Activated T-helper 1 cell treated with anti-CD3 and anti-CD28 coated beads, Interleukin-12 subunit alpha, Interleukin-12 subunit beta, Interleukin-2, Interleukin-4 antibody, amounts not matched to agents 30 ng/mL and 10 ng/mL and 1 ng/mL, durations not matched to agents 14 hours and 24 hours and 36 hours (primary cell): Measurements from ENCODE around the gene DDX10. TPM values are rescaled to one million over a fixed set of nuclear protein-coding genes. Genes with fewer than 3 reads are reported as not detected.

Source experiments
- DNase-seq: peaks from one replicate; pipeline ENCODE4 v3.0.0; 2021; ENCODE audit warnings: low spot score
- H3K27ac Mint-ChIP-seq: one replicate; pipeline ENCODE4 v1.8.0; 2021; ENCODE audit warnings: mild to moderate bottlenecking, mixed read lengths
- H3K27me3 Mint-ChIP-seq: one replicate; pipeline ENCODE4 v1.8.0; 2022; ENCODE audit warnings: mild to moderate bottlenecking, moderate library complexity, mixed read lengths; ENCODE audit not compliant: insufficient read depth
- H3K36me3 Mint-ChIP-seq: one replicate; pipeline ENCODE4 v1.8.0; 2021; ENCODE audit warnings: low read depth, mixed read lengths
- H3K4me1 Mint-ChIP-seq: one replicate; pipeline ENCODE4 v1.8.0; 2021; ENCODE audit warnings: low read depth, mixed read lengths
- H3K4me3 Mint-ChIP-seq: one replicate; pipeline ENCODE4 v1.8.0; 2021; ENCODE audit warnings: mild to moderate bottlenecking, moderate library complexity, mixed read lengths
- H3K9me3 Mint-ChIP-seq: one replicate; pipeline ENCODE4 v1.8.0; 2021; ENCODE audit warnings: mixed read lengths
- intact Hi-C: fragments of 100-400 bp; cut with micrococcal nuclease; formaldehyde crosslinking; loops from one replicate; pipeline ENCODE4 v1.15.1; 2024
- total RNA-seq: library from RNA; stranded (reverse); gene quantifications from 2 replicates; pipeline ENCODE4 v1.2.3, GENCODE V29; 2022

The DDX10 gene
- total RNA-seq, 1 donor from 2014 or later: 68.4 TPM

DNA sequence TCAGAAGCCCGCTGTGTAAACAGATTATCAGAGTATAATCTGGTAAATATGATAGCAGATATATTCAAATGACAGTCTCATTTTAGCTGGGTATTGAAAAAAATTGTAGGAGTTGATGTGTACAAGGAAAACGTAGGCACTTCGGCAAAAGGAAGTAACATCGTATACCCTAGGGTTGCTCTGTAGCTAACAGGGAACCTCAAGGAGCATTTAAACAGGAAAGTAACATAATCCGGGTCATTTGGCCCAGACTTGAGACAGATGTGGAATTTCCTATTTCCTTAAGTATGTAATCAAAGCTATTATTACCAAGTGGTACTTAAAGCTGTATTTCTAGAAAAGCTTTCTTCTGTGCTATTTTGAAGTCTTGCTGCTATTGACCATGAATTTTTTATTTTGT is 215.6 kb downstream of the DDX10 start:
- no peaks in the 10 kb centered on the region for H3K36me3 Mint-ChIP-seq
- H3K9me3 Mint-ChIP-seq: no peaks in the 10 kb centered on the region
- intact Hi-C loops: no loop called here
- H3K4me3 Mint-ChIP-seq: no peak overlapping the region
- no peak for DNase-seq
- no peak overlapping the region for H3K27ac Mint-ChIP-seq
- H3K4me1 Mint-ChIP-seq: no peaks in the 10 kb centered on the region
- H3K27me3 Mint-ChIP-seq: no peaks in the 10 kb centered on the region

DNA sequence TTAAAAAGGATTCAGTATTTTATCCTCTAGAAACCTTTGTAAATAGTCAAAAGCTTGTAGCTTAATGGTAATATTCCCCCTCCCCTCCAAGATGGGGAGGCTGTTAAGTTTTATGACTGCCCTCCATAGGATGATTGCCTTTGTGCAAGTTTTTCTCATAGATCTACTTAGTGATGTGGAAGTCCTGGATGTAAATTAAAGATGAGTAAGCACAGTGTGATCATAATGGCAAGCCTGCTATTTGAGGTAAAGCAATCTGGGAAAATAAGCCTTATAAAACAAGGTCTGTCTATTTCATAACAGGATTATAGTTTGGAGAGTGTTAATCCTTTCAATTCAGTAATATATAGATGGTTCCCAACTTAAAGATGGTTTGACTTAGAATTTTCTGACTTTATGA is 216.3 kb downstream of the DDX10 start:
- intact Hi-C loops: no loop called here
- H3K9me3 Mint-ChIP-seq: no peaks in the 10 kb centered on the region
- no peak for DNase-seq
- H3K27me3 Mint-ChIP-seq: no peaks in the 10 kb centered on the region
- no peak overlapping the region for H3K27ac Mint-ChIP-seq
- H3K36me3 Mint-ChIP-seq: no peaks in the 10 kb centered on the region
- H3K4me1 Mint-ChIP-seq: no peaks in the 10 kb centered on the region
- H3K4me3 Mint-ChIP-seq: no peak overlapping the region

DNA sequence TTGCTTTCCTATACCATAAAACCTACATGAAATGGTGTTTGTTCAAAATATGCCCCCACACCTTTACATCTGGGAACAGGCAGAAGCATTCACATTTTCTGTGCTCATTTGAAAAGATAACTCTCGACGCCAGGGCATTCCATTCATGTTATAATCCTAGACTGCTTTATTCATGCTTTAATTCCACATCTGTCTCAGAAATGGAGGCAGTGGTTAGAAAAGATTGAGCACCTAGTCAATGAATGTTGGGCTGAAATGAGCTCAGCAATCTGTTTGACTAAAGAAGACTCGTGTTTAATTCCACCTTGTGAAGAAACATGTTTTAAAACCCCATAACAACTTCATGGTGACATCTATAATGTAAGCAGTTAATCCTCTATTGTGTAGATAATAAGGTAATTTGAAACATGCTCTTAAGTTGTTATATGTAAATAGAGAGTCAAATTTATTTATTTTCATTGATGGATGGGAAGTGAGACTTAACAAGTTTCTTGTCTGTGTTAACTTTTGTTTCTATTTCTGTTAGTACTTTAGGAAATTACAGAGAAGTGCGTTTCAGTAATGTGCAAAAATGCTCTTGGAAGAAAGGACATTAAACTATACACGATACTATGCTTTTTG is 217.5 kb downstream of the DDX10 start:
- Mint-ChIP-seq H3K36me3 (no peaks in the 10 kb centered on the region), H3K9me3 (no peaks in the 10 kb centered on the region), H3K27ac (no peak overlapping the region), H3K4me3 (no peak overlapping the region), H3K27me3 (no peaks in the 10 kb centered on the region), H3K4me1 (peaks cover 5% of the 10 kb centered on the region)
- DNase-seq: no peak
- intact Hi-C loops: no loop called here

- Mint-ChIP-seq H3K4me1 (peaks cover 5% of the 10 kb centered on the region), H3K36me3 (no peaks in the 10 kb centered on the region), H3K9me3 (no peaks in the 10 kb centered on the region), H3K27ac (no peak overlapping the region), H3K27me3 (no peaks in the 10 kb centered on the region), H3K4me3 (no peak overlapping the region)
- DNase-seq: no peak
- intact Hi-C loops: no loop called here
Observed at GRCh38 chr11:108886005-108886659, 221.3 kb downstream of the DDX10 start.

- Mint-ChIP-seq H3K4me1 (peaks cover 5% of the 10 kb centered on the region), H3K36me3 (no peaks in the 10 kb centered on the region), H3K9me3 (no peaks in the 10 kb centered on the region), H3K4me3 (no peak overlapping the region), H3K27ac (no peak overlapping the region), H3K27me3 (no peaks in the 10 kb centered on the region)
- DNase-seq: no peak
- intact Hi-C loops: no loop called here
Observed at GRCh38 chr11:108886660-108887009, 221.8 kb downstream of the DDX10 start.

DNA sequence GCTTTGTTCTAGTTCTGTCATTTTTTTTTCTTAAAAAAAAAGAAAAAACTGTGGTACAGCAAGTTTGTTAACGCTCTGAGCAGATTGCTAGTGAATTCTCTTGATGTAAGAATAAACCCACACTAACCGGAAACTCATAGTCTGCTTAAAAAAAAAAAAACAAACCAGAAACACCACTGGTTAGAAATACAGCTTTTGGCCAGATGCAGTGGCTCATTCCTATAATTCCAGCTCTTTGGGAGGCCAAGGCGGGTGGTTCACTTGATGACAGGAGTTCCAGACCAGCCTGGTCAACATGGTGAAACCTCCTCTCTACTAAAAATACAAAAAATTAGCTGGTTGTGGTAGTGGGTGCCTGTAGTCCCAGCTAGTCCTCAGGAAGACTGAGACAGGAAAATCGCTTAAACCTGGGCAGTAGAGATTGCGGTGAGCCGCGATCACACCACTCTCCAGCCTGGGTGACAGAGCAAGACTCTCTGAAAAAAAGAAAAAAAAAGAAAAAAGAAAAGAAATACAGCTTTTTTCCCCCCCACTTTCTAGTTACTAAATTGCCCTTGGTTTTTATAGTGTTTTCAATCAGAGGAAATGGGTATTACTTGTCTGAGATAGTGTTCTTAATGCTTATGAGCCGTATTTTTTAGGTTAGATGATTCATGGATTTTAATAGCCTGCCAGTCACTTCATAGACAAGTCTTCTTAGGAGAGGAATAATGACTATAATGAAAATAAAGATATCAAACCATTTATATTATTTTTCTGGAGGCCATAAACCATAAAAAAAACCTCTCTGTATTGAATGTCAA is 222.8 kb downstream of the DDX10 start:
- H3K9me3 Mint-ChIP-seq: no peaks in the 10 kb centered on the region
- H3K4me3 Mint-ChIP-seq: no peak overlapping the region
- no peak for DNase-seq
- no peaks in the 10 kb centered on the region for H3K36me3 Mint-ChIP-seq
- H3K4me1 Mint-ChIP-seq: peaks cover 5% of the 10 kb centered on the region
- intact Hi-C loops: no loop called here
- H3K27me3 Mint-ChIP-seq: no peaks in the 10 kb centered on the region
- no peak overlapping the region for H3K27ac Mint-ChIP-seq

DNA sequence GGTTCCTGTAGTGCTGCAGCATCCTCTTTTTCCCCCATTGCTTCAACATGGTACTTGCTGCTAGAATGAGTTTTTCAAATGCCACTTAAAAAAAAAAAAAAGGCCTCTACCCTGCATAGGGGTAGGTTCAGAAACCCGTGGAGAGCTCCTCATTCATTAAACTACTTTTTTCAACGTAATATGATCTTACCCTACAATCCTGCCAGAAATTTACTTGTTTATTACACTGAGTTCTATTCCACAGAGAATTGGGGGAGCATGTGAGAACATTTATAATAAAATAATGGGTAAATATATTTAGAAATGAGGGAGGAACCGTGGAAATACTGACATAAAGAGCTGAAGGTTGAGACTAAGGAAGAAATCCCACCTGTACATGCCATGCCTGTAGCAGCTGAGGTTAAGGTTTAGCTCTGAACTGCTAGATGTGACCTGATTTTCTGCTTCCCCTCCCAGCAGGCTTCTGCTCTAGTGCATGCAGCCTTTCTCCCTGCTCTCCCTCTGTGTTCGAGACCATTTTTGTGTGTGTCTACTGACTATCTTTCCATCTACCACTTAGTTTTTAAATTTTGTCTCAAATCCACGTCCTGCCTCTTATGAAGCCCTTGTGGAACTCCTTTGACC is 225.7 kb downstream of the DDX10 start:
- no peaks in the 10 kb centered on the region for H3K9me3 Mint-ChIP-seq
- DNase-seq: no peak
- no peak overlapping the region for H3K4me3 Mint-ChIP-seq
- H3K4me1 Mint-ChIP-seq: peaks cover 5% of the 10 kb centered on the region
- H3K27me3 Mint-ChIP-seq: no peaks in the 10 kb centered on the region
- intact Hi-C loops: no loop called here
- no peaks in the 10 kb centered on the region for H3K36me3 Mint-ChIP-seq
- no peak overlapping the region for H3K27ac Mint-ChIP-seq

DNA sequence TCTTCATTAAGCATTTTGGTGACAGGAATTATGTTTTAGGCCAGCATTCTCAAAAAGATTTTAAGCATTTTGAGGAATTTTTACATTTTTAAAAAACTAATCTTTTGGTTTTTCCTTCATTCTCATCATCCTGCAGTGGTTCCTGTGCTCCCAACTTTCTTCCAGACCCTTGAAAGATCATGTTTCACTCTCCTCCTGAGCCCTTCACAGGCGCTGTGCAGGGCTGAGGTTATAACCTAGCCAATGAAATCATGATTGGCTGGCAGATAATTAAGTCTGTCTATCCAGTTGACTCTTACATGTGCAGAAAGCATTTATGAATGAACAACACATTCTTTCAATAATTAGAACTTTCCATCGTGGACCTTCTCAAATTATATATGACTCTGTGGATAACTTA is 226.3 kb downstream of the DDX10 start:
- H3K9me3 Mint-ChIP-seq: peaks cover 4% of the 10 kb centered on the region

DNA sequence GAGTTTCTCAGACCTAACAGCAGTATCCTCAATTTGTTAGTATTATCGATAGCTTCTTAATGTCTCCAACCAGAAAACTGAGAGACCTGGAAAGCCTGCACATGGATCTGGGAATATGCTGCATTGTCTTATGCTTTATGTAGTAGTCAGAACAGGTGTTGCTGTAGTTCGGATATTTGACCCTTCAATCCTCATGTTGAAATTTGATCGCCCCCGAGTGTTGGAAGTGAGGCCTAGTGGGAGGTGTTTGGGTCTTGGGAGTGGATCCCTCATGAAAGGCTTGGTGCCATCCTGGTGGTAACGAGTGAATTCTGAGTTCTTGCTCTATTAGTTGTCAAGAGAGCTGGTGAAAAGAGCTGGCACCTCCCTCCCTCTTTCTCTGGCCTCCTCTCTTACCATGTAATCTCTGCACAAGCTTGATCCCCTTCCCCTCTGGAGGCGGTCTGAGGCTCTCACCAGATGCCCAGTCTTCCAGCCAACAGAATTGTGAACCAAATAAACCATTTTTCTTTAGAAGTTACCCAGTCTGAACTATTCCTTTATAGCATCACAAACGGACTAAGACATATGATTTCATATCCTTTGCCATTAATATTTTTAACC is 227.1 kb downstream of the DDX10 start:
- Mint-ChIP-seq H3K4me1 (peaks cover 9% of the 10 kb centered on the region), H3K27me3 (no peaks in the 10 kb centered on the region), H3K9me3 (peaks cover 10% of the 10 kb centered on the region), H3K27ac (no peak overlapping the region), H3K4me3 (no peak overlapping the region), H3K36me3 (no peaks in the 10 kb centered on the region)
- DNase-seq: no peak
- intact Hi-C loops: no loop called here

More for the DNA sequence above, 226.3 kb downstream of the DDX10 start:
- Mint-ChIP-seq H3K27ac (no peak overlapping the region), H3K4me3 (no peak overlapping the region), H3K27me3 (no peaks in the 10 kb centered on the region), H3K4me1 (peaks cover 10% of the 10 kb centered on the region), H3K36me3 (no peaks in the 10 kb centered on the region)
- intact Hi-C loops: no loop called here
- no peak for DNase-seq

GRCh38 chr11:108895579-108896480 is 231.0 kb downstream of the DDX10 start:
- DNase-seq: no peak
- no peak overlapping the region for H3K4me3 Mint-ChIP-seq
- H3K27ac Mint-ChIP-seq: no peak overlapping the region
- intact Hi-C loops: no loop called here
- H3K4me1 Mint-ChIP-seq: peaks cover 9% of the 10 kb centered on the region
- peaks cover 2% of the 10 kb centered on the region for H3K36me3 Mint-ChIP-seq
- no peaks in the 10 kb centered on the region for H3K27me3 Mint-ChIP-seq
- peaks cover 26% of the 10 kb centered on the region for H3K9me3 Mint-ChIP-seq

- peaks cover 9% of the 10 kb centered on the region for H3K4me1 Mint-ChIP-seq
- H3K27me3 Mint-ChIP-seq: no peaks in the 10 kb centered on the region
- intact Hi-C loops: no loop called here
- H3K36me3 Mint-ChIP-seq: peaks cover 2% of the 10 kb centered on the region
- no peak overlapping the region for H3K27ac Mint-ChIP-seq
- H3K9me3 Mint-ChIP-seq: peaks cover 26% of the 10 kb centered on the region
- no peak for DNase-seq
- H3K4me3 Mint-ChIP-seq: no peak overlapping the region
Observed at GRCh38 chr11:108897071-108897481, 232.2 kb downstream of the DDX10 start.

DNA sequence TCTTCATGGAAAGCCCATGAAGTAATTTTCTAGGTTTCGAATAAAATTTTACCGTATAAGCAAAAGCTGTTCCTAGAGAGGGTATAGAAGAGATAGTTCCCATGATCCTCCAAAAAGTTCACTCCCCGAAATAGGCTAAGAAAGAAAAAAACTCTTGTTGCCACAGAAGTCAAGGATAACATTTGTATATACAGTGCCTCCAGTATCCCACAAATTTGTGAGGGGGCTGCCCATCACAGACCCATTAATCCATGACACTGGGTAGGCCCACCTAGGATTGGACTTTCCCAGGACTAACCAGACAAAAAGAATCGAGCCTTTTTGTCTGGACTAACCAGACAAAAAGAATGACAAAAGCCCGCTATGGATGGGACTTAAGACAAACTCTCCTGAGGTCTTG is 233.0 kb downstream of the DDX10 start:
- no peak for DNase-seq
- Mint-ChIP-seq H3K4me3 (no peak overlapping the region), H3K9me3 (peaks cover 26% of the 10 kb centered on the region), H3K27ac (no peak overlapping the region), H3K4me1 (peaks cover 9% of the 10 kb centered on the region), H3K27me3 (no peaks in the 10 kb centered on the region), H3K36me3 (peaks cover 2% of the 10 kb centered on the region)
- intact Hi-C loops: no loop called here
